ENCODE results near the gene SYNPR.

SYNPR gene

DNA sequence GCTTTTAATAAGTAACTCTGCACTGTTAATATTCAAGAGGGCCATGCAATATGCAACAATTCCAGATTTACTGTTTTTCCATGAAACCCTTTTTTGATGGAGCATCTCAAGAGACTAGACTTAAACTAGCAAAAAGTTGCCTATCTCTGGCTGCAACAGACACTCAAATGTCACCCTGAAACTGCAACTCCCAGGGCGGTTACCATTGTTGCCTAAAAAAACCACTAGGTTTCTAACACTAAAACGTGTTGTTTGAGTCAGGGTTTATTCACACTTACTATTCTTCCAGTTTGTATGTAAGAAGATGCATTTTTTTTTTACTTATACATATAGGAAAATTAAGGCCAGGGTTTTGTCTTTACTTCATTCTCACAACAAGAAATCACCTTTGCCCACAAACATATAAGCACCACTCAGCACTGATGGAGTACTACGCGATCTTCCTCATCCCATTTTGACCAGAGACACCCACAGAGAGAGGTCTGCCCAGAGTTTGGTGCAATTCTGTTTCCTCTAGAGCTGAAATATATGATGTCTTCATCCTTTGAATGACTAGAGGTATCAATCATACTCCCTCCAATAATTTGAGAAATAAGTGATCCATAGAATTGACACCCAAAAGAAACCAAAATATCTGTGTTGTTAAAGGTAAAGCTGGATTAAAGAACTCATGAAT lies 250.4 kb downstream of the SYNPR start:
- no peak for TF ChIP-seq Cebpa-rat (IDR thresholded peaks at IDR 0.05)
- no peaks in the 10 kb centered on the region for H4K20me1 ChIP-seq
- no peak overlapping the region for H3K4me2 ChIP-seq
- no peaks in the 10 kb centered on the region for H3K9me3 ChIP-seq (replicated peaks in 1 of 11)
- H3K9ac ChIP-seq: no peak overlapping the region
- H3K4me3 ChIP-seq: no peak overlapping the region
- H3K4me1 ChIP-seq: no peaks in the 10 kb centered on the region
- H3K27ac ChIP-seq: no peak overlapping the region
- H3K36me3 ChIP-seq: no peaks in the 10 kb centered on the region
- H3K27me3 ChIP-seq: no peaks in the 10 kb centered on the region

DNA sequence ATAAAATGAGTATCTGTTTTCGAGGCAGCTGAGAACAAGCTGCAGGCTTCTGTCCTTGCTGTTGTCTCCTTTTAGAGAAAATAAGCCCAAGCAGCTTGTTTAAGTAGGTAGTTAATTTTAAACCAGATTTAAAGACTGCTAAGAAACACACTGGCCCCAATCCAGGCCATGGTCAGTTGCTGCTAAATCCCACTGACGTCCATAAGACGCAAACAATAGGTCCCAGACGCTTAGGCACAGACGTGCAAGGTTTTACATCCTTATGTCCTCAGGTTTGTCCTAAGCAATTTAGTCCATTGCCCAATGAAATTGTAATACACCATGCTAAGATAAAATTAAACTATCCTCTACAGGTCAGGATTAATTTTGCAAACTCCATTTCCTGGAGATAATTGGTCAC lies 254.4 kb downstream of the SYNPR start:
- H3K4me3 ChIP-seq: no peak overlapping the region

DNA sequence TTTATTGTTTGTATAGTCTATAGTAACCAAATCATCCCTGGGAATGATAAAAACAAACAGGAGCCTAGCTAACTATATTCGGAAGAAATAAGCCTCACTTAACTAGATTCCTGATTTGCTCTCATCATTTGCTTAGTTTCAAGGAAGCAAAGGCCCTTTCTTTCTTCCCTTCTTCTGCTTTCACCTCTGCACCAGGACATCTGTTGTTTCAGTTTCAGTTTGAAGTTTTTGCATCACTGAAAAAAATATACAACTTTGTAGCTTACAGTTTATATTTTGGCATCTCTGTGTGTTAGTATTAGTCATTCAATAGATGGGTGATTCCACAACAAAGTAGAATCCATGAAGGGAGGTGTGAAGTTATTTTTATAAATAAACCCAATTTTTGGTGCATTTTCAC lies 260.8 kb downstream of the SYNPR start:
- Histone ChIP-seq H3K4me2 (no peak overlapping the region), H3K4me3 (no peak overlapping the region)
- no peak for TF ChIP-seq Cebpa-rat (IDR thresholded peaks at IDR 0.05)

More for the DNA sequence above, 254.4 kb downstream of the SYNPR start:
- Histone ChIP-seq H3K27ac (no peak overlapping the region), H3K9me3 (replicated peaks in 1 of 11) (no peaks in the 10 kb centered on the region), H3K27me3 (no peaks in the 10 kb centered on the region), H3K4me2 (no peak overlapping the region), H3K9ac (no peak overlapping the region), H4K20me1 (no peaks in the 10 kb centered on the region), H3K4me1 (no peaks in the 10 kb centered on the region), H3K36me3 (no peaks in the 10 kb centered on the region)
- no peak for TF ChIP-seq Cebpa-rat (IDR thresholded peaks at IDR 0.05)

DNA sequence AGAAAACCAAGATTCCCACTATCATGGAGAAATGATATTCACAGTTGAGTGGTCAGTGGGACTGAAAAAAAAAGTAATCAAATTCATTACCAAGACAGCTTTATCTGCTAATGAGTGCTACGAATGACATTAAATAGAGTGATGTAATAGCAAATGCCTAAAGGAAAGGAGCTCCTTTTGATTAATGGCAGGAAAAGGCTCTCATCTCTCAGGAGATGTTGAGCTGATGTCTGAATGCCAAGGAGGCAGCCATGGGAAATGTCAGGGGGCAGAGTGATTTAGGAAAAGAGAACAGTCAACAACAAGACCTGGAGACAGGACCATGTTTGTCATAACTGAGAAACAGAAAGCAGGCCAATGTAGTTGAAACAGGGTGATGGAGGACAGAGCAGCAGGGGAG lies 277.7 kb downstream of the SYNPR start:
- Histone ChIP-seq H3K36me3 (no peaks in the 10 kb centered on the region), H3K4me3 (no peak overlapping the region), H3K4me1 (peaks cover 0 to 15% (median 0%) of the 10 kb centered on the region in 10 experiments; a peak in 7 of 20 replicates), H3K9me3 (replicated peaks in 1 of 11) (0 out of 22 replicates have a peak, but pooled peaks cover 0 to 3% (median 0%) of the 10 kb centered on the region in 11 experiments), H3K27ac (no peak overlapping the region), H3K4me2 (no peak overlapping the region), H4K20me1 (no peaks in the 10 kb centered on the region), H3K9ac (no peak overlapping the region), H3K27me3 (no peaks in the 10 kb centered on the region)
- TF ChIP-seq Cebpa-rat (IDR thresholded peaks at IDR 0.05): no peak

More for the DNA sequence above, 260.8 kb downstream of the SYNPR start:
- Histone ChIP-seq H3K27me3 (no peaks in the 10 kb centered on the region), H3K9ac (no peak overlapping the region), H3K27ac (no peak overlapping the region), H4K20me1 (no peaks in the 10 kb centered on the region), H3K9me3 (replicated peaks in 1 of 11) (no peaks in the 10 kb centered on the region), H3K36me3 (no peaks in the 10 kb centered on the region), H3K4me1 (no peaks in the 10 kb centered on the region)

DNA sequence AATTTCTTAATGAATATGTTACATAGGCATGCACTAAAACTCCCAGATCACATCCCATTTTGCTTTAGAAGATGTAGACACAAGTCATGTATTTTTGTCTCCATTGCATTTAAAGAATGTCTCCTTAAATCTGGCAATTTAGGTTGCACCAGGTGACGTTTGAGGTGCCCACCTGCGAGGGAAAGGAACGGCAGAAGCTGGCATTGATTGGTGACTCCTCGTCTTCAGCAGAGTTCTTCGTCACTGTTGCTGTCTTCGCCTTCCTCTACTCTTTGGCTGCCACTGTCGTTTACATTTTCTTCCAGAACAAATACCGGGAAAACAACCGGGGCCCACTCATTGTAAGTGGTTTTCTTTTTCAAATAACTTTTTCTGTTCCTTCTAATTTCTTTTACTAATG lies 278.3 kb downstream of the SYNPR start:
- no peak overlapping the region for H3K4me2 ChIP-seq
- TF ChIP-seq Cebpa-rat (IDR thresholded peaks at IDR 0.05): no peak

DNA sequence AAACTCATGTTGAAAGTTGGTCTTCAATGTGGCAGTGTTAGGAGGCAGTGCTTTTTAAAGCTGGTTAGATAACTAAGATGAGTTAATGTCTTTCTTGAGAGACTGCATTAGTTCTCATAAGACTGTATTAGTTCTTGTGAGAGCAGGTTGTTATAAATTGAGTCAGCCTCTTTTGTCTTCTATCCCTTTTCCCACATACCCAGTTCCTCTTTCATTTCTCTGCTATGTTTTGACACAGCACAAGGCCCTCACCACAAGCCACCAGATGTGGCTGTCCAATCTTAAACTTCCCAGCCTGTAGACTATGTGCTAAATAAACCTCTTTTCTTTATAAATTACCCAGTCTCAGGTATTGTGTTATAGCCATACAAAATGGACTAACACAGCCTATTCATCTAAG lies 279.8 kb downstream of the SYNPR start:
- Histone ChIP-seq H3K36me3 (no peaks in the 10 kb centered on the region), H3K9ac (no peak overlapping the region), H3K4me2 (peak overlapping the region in 3 of 11 experiments; percentile 11 to 65 (median 42); a peak in 4 of 22 replicates), H3K9me3 (replicated peaks in 1 of 11) (0 out of 22 replicates have a peak, but pooled peaks cover 0 to 3% (median 0%) of the 10 kb centered on the region in 11 experiments), H3K4me3 (no peak overlapping the region), H4K20me1 (no peaks in the 10 kb centered on the region), H3K27ac (peak overlapping the region in 4 of 11 experiments; percentile 0 to 59 (median 37); a peak in 6 of 22 replicates), H3K4me1 (peaks cover 0 to 15% (median 0%) of the 10 kb centered on the region in 10 experiments; a peak in 7 of 20 replicates), H3K27me3 (no peaks in the 10 kb centered on the region)
- no peak for TF ChIP-seq Cebpa-rat (IDR thresholded peaks at IDR 0.05)

More for the DNA sequence above, 278.3 kb downstream of the SYNPR start:
- Histone ChIP-seq H3K9ac (no peak overlapping the region), H4K20me1 (no peaks in the 10 kb centered on the region), H3K9me3 (replicated peaks in 1 of 11) (0 out of 22 replicates have a peak, but pooled peaks cover 0 to 3% (median 0%) of the 10 kb centered on the region in 11 experiments), H3K4me1 (peaks cover 0 to 15% (median 0%) of the 10 kb centered on the region in 10 experiments; a peak in 7 of 20 replicates), H3K36me3 (no peaks in the 10 kb centered on the region), H3K27me3 (no peaks in the 10 kb centered on the region), H3K27ac (no peak overlapping the region), H3K4me3 (no peak overlapping the region)

DNA sequence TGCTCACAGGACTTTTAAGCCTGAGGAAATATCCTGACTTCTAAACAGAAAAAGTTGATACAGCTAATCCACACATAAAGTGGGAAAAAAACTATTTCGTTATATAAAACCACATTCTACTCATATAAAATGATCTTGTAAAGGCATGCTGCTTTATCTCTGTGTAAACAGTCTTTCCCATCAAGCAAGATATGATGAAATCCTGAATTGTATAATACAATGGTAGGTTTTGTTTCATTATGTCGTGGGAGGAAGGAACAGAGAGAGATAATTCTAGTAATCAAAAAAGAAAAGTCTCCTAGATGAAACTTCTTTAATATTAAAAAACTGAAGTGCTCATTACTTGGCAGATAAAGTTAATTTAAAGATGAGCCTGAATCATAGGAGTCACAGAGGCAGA lies 281.8 kb downstream of the SYNPR start:
- H3K4me2 ChIP-seq: no peak overlapping the region
- H3K27me3 ChIP-seq: no peaks in the 10 kb centered on the region
- no peak for TF ChIP-seq Cebpa-rat (IDR thresholded peaks at IDR 0.05)
- peaks cover 0 to 15% (median 0%) of the 10 kb centered on the region in 10 experiments; a peak in 7 of 20 replicates for H3K4me1 ChIP-seq
- no peak overlapping the region for H3K9ac ChIP-seq
- H4K20me1 ChIP-seq: no peaks in the 10 kb centered on the region
- no peak overlapping the region for H3K27ac ChIP-seq
- no peak overlapping the region for H3K4me3 ChIP-seq
- H3K9me3 ChIP-seq (replicated peaks in 1 of 11): 0 out of 22 replicates have a peak, but pooled peaks cover 0 to 3% (median 0%) of the 10 kb centered on the region in 11 experiments
- H3K36me3 ChIP-seq: no peaks in the 10 kb centered on the region

DNA sequence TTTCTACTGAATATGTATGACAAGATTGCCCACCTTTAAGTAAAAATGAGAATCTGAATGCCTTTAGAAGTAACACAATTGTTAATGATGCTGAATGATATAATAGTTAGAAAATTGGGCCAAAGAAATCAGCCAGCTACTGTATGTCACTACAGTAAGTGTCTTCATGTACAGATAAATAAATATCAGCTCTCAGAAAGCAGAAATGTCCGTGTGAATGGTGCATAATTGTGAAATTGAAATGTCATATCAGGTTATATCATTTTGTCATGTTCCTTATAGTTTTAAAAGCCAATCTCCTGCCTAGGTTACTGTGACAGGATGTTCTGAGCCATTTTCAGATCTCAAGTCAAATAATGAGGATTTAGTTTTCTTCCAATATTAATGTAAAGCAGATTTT lies 283.8 kb downstream of the SYNPR start:
- Histone ChIP-seq H3K9me3 (replicated peaks in 1 of 11) (0 out of 22 replicates have a peak, but pooled peaks cover 0 to 3% (median 0%) of the 10 kb centered on the region in 11 experiments), H3K27me3 (no peaks in the 10 kb centered on the region)
- no peak for TF ChIP-seq Cebpa-rat (IDR thresholded peaks at IDR 0.05)

DNA sequence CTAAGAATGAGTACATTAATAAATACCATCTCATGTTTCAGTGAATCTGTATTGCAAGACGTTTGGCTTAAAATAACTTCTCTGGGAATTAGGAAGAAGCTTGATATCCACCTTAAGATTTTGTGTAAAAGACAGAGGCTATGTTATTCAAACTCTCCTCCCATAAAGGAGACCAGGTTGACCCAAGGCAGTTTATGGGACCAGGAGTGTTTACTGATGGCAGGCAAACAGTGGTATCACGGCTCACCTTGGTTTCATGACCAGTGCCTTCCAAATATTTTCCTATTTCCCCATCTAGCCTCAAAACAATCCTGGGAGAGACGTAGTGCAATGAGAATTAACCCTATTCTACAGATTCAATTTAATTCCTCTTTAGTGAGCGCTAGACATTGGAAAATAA lies 284.2 kb downstream of the SYNPR start:
- Histone ChIP-seq H3K4me2 (no peak overlapping the region), H3K27me3 (no peaks in the 10 kb centered on the region), H3K4me1 (peaks cover 0 to 12% (median 0%) of the 10 kb centered on the region in 10 experiments; a peak in 7 of 20 replicates), H4K20me1 (no peaks in the 10 kb centered on the region), H3K36me3 (no peaks in the 10 kb centered on the region), H3K9ac (no peak overlapping the region), H3K4me3 (no peak overlapping the region), H3K27ac (no peak overlapping the region), H3K9me3 (replicated peaks in 1 of 11) (0 out of 22 replicates have a peak, but pooled peaks cover 0 to 3% (median 0%) of the 10 kb centered on the region in 11 experiments)
- no peak for TF ChIP-seq Cebpa-rat (IDR thresholded peaks at IDR 0.05)

More for the DNA sequence above, 283.8 kb downstream of the SYNPR start:
- Histone ChIP-seq H3K4me2 (no peak overlapping the region), H3K27ac (no peak overlapping the region), H3K36me3 (no peaks in the 10 kb centered on the region), H4K20me1 (no peaks in the 10 kb centered on the region), H3K9ac (no peak overlapping the region), H3K4me3 (no peak overlapping the region), H3K4me1 (peaks cover 0 to 15% (median 0%) of the 10 kb centered on the region in 10 experiments; a peak in 7 of 20 replicates)

DNA sequence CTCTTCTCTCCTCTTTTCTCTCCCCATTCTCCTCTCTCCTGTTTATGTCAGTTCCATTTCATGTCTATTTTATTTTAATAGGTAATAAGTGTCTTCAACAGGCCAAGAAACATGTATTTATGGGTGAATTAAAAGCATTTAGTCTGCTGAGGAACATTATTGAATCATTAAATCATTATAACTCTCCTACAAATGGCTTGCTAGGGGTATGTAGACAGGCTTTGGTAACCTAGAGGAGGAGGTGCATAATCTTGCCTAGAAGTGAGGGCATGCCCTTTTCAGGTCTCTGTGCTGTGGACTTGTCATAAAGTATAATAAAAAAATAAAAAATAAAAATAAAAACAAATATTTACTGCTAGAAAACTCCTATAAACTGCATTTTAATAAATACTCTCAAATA lies 285.5 kb downstream of the SYNPR start:
- Histone ChIP-seq H3K36me3 (no peaks in the 10 kb centered on the region), H3K4me3 (no peak overlapping the region), H3K27me3 (no peaks in the 10 kb centered on the region), H3K9me3 (replicated peaks in 1 of 11) (no peaks in the 10 kb centered on the region), H4K20me1 (no peaks in the 10 kb centered on the region), H3K4me1 (no peaks in the 10 kb centered on the region), H3K9ac (no peak overlapping the region), H3K27ac (no peak overlapping the region), H3K4me2 (no peak overlapping the region)
- no peak for TF ChIP-seq Cebpa-rat (IDR thresholded peaks at IDR 0.05)
